IMR-90 (cell line): Measurements from ENCODE around the gene MPL.

Experiments
- CTCF ChIP-seq: conservative IDR thresholded peaks from 2 replicates; pipeline ENCODE4 v1.5.1; 2012; ENCODE audit warnings: mild to moderate bottlenecking, low read depth, low read length, improper control_type of control experiment
- NFE2L2 ChIP-seq: fragments of 150-350 bp; IDR thresholded peaks from 2 replicates; pipeline ENCODE4 v1.6.1; 2016; ENCODE audit warnings: low read depth, mild to moderate bottlenecking, low read length
- POLR2A ChIP-seq: IDR thresholded peaks from 2 replicates; pipeline ENCODE4 v1.6.1; 2012; ENCODE audit warnings: mild to moderate bottlenecking, low read depth, low read length
- RAD21 ChIP-seq: IDR thresholded peaks from 2 replicates; pipeline ENCODE4 v1.6.1; 2012; ENCODE audit warnings: low read length, improper control_type of control experiment

GRCh38 chr1:43288058-43288784, 49.4 kb upstream of the MPL start:
- TF ChIP-seq CTCF (no peak), RAD21 (no peak), POLR2A (no peak), NFE2L2 (no peak)
